Fibroblast of lung (primary cell): ENCODE results near the gene NUDT22.

Experiments
- EZH2 ChIP-seq: IDR thresholded peaks from 2 replicates; pipeline ENCODE4 v1.5.1; 2012; ENCODE audit warnings: low read length, control low read depth, mild to moderate bottlenecking; ENCODE audit errors: missing control alignments
- TF ChIP-seq, protein P1 (sequence below), 2 donors: IDR thresholded peaks in 1 of 2; conservative IDR thresholded peaks in 1 of 2; 1 replicate in 1 of 2; 2 replicates in 1 of 2; pipeline ENCODE4 v1.5.1; 2011 to 2012; ENCODE audit warnings: low read length in 2 of 2, control low read depth in 1 of 2, inconsistent platforms in 1 of 2, low read depth in 1 of 2, mild to moderate bottlenecking in 1 of 2

DNA sequence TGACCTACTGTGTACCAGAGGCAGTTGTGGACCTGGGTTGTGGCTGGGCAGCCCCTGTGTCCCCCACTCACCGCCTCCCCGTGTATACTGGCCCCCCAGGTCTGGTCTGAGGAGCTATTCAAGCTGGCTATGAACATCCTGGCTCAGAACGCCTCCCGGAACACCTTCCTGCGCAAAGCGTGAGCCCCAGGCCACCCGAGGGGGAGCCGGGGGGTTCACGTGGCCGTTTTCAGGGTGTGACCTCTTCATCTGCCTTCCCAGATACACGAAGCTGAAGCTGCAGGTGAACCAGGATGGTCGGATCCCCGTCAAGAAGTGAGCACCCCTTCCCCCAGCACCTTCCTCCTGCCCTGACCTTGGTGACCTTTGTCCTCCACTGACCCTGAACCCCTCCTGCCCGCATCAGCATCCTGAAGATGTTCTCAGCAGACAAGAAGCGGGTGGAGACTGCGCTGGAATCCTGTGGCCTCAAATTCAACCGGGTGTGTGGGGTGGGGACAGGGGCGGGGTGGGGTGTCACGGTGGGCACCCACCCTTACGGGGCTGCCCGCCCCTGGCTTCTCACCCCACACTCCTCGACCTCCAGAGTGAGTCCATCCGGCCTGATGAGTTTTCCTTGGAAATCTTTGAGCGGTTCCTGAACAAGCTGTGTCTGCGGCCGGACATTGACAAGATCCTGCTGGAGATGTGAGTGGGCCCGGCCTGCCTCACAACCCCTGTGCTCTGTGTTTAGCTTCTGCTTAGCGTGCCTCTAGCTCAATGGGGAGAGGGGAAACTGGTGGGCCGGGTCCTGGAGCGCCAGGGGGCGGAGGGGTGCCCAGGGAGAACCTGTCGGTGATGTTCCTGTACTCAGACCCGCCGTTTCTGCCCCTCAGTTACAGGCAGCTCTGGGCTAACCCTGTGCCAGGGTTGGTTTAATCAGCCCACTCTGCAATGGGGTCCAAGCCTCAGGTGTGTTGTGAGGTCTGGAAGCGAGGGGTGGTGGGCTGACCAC lies 29.4 kb downstream of the NUDT22 start:
- TF ChIP-seq, protein P1, sequence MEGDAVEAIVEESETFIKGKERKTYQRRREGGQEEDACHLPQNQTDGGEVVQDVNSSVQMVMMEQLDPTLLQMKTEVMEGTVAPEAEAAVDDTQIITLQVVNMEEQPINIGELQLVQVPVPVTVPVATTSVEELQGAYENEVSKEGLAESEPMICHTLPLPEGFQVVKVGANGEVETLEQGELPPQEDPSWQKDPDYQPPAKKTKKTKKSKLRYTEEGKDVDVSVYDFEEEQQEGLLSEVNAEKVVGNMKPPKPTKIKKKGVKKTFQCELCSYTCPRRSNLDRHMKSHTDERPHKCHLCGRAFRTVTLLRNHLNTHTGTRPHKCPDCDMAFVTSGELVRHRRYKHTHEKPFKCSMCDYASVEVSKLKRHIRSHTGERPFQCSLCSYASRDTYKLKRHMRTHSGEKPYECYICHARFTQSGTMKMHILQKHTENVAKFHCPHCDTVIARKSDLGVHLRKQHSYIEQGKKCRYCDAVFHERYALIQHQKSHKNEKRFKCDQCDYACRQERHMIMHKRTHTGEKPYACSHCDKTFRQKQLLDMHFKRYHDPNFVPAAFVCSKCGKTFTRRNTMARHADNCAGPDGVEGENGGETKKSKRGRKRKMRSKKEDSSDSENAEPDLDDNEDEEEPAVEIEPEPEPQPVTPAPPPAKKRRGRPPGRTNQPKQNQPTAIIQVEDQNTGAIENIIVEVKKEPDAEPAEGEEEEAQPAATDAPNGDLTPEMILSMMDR (conservative IDR thresholded peaks at IDR 0.05 in 1 of 2, IDR thresholded peaks at IDR 0.05 in 1 of 2; ENCODE audit: low read depth in 1 of 2, low read length in 2 of 2), result no peak
- TF ChIP-seq EZH2, result no peak
